GM12874 (cell line): Measurements from ENCODE around the gene ASPSCR1.

Experiments used
- CTCF ChIP-seq: IDR thresholded peaks from 2 replicates; pipeline ENCODE4 v1.5.1; 2011; ENCODE audit warnings: low read depth, mild to moderate bottlenecking, control low read depth, low read length, moderate library complexity; ENCODE audit not compliant: insufficient read depth

The ASPSCR1 gene

GRCh38 chr17:81984773-81985410 is 7.5 kb downstream of the ASPSCR1 start:
- TF ChIP-seq CTCF: no peak

GRCh38 chr17:81986606-81987005 is 9.2 kb downstream of the ASPSCR1 start:
- TF ChIP-seq CTCF: no peak

- no peak for TF ChIP-seq CTCF
Observed at GRCh38 chr17:81987161-81987770, 9.8 kb downstream of the ASPSCR1 start.

- TF ChIP-seq CTCF: no peak
Observed at GRCh38 chr17:81990836-81991683, 13.6 kb downstream of the ASPSCR1 start.

- TF ChIP-seq CTCF: no peak
Observed at GRCh38 chr17:81991684-81992305, 14.4 kb downstream of the ASPSCR1 start.

- no peak for TF ChIP-seq CTCF
Observed at GRCh38 chr17:81992306-81993102, 15.1 kb downstream of the ASPSCR1 start.
